Measurements from ENCODE around the gene PPM1L. TPM values are rescaled to one million over a fixed set of nuclear protein-coding genes. Genes with fewer than 3 reads are reported as not detected.

The PPM1L gene
- total and polyA plus RNA-seq, 2 donors (not counting 1 experiment from before 2014, with no cell fraction given), result 1.1 to 12.0 TPM

- no peak overlapping the region for H3K27ac Mint-ChIP-seq
These were observed 195.8 kb downstream of the PPM1L start for GRCh38 chr3:160951642-160952487.

More at GRCh38 chr3:160951642-160952487, 195.8 kb downstream of the PPM1L start:
- TF ChIP-seq EZH2 (IDR thresholded peaks at IDR 0.05; ENCODE audit: borderline replicate concordance, insufficient read depth, low read depth, low read length, poor library complexity, severe bottlenecking) (no peak), CTCF (IDR thresholded peaks at IDR 0.05) (no peak)
- Histone ChIP-seq H3K36me3 (replicated peaks in 1 of 2; ENCODE audit: control extremely low read depth in 1 of 2, control insufficient read depth in 1 of 2, extremely low read depth in 1 of 2, insufficient read depth in 2 of 2, low read length in 1 of 2) (no peaks in the 10 kb centered on the region), H3K9ac (ENCODE audit: low read length) (no peak overlapping the region), H3K4me3 (ENCODE audit: control extremely low read depth in 1 of 5, extremely low read depth in 1 of 5, insufficient read depth in 1 of 5, low read depth in 2 of 5, low read length in 4 of 5) (no peak overlapping the region), H4K20me1 (ENCODE audit: control insufficient read depth, insufficient read depth, low read length, poor library complexity, severe bottlenecking) (no peaks in the 10 kb centered on the region), H3K4me2 (replicated peaks; ENCODE audit: low read depth, low read length, poor library complexity, severe bottlenecking) (no peak overlapping the region), H2AFZ (ENCODE audit: insufficient read depth, low read depth, low read length, poor library complexity, severe bottlenecking) (no peak overlapping the region), H3K9me3 (ENCODE audit: control extremely low read depth in 1 of 3, control insufficient read depth in 2 of 3, insufficient read depth in 1 of 3, low read length in 2 of 3) (no peaks in the 10 kb centered on the region), H3K27me3 (replicated peaks in 1 of 4; ENCODE audit: control extremely low read depth in 1 of 4, control insufficient read depth in 3 of 4, insufficient read depth in 4 of 4, low read length in 3 of 4) (no peaks in the 10 kb centered on the region), H3K27ac (ENCODE audit: low read length in 2 of 2) (no peak overlapping the region), H3K4me1 (ENCODE audit: control insufficient read depth in 2 of 2, insufficient read depth in 2 of 2, low read length in 2 of 2) (no peaks in the 10 kb centered on the region), H3K79me2 (ENCODE audit: control insufficient read depth, insufficient read depth, low read length) (no peaks in the 10 kb centered on the region)
- no peak for DNase-seq
- Mint-ChIP-seq H3K4me3 (no peak overlapping the region), H3K27me3 (no peaks in the 10 kb centered on the region), H3K9me3 (ENCODE audit: insufficient read depth) (no peaks in the 10 kb centered on the region), H3K4me1 (no peaks in the 10 kb centered on the region)
- ATAC-seq (ENCODE audit: low read depth), result no peak
- intact Hi-C loops (cut with micrococcal nuclease), result loop anchor here (10.0 kb wide), 1 partner anchor 153 kb away; the partner anchor contains the start of gene B3GALNT1
- 80% methylated on average over 3 of the region's 8 CpGs for WGBS (ENCODE audit: insufficient coverage)
- CTCF ChIA-PET, result interaction anchor here (2.0 kb wide), 1 partner anchor 153 kb away, joined by 5 read pairs; the partner anchor contains the start of gene B3GALNT1
- POLR2A ChIA-PET, result no interaction called here

Data from B cell (primary cell).